ENCODE data around the gene RGN.
A peak's percentile ranks its signal among the peaks of the same experiment; 100 is the strongest.
"Not testable (repeated sequence)": the region's sequence is repeated elsewhere in the genome, so short reads cannot be mapped to it uniquely, and the experiment has no call there.

Gene RGN

DNA sequence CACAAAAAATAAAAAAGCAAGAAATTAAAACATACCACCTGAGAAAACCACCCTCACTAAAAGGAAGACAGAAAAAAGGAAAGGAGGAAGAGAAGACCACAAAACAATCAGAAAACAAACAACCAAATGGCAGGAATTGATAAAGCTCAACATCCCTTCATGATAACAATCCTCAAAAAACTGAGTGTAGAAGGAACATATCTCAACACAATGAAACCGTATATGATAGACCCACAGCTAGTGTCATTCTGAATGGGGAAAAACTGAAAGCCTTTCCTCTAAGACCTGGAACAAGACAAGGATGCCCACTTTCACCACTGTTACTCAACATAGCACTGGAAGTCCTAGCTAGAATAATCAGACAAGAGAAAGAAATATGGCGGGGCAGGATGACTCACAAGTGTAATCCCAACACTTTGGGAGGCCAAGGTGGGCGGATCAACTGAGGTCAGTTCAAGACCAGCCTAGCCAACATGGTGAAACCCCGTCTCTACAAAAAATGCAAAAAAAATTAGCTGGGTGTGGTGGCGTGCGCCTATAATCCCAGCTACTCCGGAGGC, 38.4 kb downstream of the RGN start:
- not testable (repeated sequence) for DNase-seq (ENCODE audit: low read depth in 2 of 2)

DNA sequence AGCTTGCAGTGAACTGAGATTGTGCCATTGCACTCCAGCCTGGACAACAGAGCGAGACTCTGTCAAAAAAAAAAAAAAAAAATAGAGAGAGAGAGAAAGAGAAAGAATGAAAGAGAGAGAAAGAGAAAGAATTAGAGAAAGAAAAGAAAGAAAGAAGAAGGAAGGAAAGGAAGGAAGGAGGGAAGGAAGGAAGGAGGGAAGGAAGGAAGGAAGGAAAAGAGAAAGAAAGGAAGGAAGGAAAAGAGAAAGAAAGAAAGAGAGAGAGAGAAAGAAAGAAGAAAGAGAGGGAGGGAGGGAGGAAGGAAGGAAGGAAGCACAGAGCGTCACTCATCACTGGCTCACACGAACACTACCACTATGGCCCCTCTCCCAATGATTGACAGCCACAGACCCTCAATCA, 46.2 kb downstream of the RGN start:
- not testable (repeated sequence) for DNase-seq (ENCODE audit: low read depth in 2 of 2)

DNA sequence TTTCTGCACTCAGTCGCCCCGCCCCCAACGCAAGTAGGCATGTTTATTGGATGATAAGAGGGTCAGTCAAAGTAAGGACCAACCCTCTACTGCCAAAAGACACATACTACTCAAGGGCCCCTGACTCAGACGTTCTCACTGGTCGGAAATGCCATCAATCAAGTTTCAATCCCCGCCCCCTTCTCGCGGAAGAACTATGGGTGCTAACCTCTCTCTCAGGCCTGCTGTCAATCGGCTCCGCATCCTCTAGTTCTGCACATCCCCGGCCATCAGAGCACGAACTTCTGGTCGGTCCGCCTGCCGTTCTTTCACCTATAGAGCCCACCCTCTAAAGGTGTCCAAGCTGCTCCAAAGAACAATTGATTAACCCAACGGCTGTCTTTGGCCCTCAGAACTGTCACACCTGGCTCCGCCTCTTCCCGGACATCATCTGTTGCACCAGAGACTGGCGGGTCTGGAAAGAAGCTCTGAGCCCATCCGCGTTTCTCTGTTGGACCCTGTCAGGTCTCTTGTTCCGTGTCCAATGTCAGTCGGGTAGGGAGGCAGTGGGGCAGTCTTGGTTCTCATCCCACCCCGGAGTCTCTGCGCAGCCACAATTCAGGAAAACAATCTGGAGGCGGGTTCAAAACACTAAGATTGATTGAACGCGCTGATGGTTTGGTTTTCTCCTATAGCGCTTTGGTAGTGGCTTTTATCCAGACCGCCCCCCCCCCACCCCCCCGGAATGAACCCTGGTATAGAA, 51.1 kb downstream of the RGN start:
- DNase-seq (ENCODE audit: low read depth in 2 of 2) = peak; percentile 76 to 83

DNA sequence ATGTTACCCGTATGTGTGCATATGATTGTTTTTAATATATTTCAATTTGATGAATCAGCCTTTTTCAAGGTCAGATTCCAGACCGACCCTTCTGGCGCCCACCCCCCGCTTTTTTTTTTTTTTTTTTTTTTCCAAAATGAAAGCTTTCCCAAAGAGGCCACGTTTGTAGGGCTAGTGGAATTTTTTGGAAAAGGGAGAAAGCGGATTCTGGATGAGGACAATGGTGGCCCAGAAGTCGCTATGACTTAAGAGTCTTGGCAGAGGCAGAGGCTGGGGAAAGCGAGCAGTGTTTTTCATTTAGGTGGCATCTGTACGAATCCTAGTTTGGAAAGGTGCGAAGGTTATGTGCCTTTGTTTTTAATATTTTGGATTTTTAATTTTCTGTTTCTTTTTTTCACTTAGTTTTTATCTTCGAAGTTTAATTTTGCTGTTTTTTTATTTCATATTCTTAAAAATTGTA, 51.7 kb downstream of the RGN start:
- no peak for DNase-seq (ENCODE audit: low read depth in 2 of 2)

DNA sequence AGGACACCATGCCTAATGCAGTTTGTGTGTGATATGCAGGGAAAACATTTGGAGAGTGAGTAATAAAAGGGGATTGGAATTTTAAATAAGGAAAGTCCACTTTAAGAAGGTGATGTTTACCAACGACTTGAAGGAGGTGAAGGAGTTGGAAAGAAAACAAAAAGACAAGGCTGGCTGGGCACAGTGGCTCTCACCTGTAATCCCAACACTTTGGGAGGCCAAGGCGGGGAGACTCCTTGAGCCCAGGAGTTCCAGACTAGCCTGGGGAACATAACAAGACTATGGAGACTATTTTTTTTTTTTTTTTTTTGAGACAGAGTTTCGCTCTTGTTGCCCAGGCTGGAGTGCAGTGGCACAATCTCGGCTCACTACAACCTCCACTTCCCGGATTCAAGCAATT, 55.2 kb downstream of the RGN start:
- no peak for DNase-seq (ENCODE audit: low read depth in 2 of 2)

DNA sequence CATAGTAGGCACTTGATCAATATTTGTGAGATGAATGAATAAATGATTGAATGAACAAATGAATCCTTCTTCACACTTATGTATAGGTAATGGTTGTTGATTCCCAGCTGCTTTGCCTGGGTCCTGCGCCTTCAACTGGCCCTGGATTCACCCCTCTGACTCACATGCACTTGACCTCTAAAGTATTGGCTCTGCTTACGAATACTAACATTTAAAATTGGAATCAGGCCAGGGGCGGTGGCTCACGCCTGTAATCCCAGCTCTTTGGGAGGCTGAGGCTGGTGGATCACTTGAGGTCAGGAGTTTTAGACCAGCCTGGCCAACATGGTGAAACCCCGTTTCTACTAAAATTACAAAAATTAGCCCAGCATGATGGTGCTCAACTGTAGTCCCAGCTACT, 57.4 kb downstream of the RGN start:
- not testable (repeated sequence) for DNase-seq (ENCODE audit: low read depth in 2 of 2)

DNA sequence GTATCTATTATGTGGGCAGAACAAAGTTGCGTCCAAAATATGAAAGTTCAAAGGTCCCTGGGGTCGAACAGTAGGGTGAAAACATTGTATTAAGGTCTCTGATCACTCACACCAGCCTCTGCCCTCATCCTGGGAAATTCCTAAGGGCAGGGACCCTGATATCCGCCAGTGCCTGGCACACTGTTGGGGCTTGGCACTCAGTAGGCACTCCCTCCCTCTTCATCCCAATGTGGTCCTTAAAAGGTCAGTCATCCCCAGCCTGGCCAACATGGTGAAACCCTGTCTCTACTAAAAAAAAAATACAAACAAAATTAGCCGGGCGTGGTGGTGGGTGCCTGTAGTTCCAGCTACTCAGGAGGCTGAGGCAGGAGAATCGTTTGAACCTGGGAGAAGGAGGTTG, 59.9 kb downstream of the RGN start:
- no peak for DNase-seq (ENCODE audit: low read depth in 2 of 2)

Data from activated CD4-positive, alpha-beta T cell treated with anti-CD3 and anti-CD28 coated beads for 24 hours (primary cell).